Large intestine (tissue), 3 donors: ENCODE measurements around the gene DHFR2. TPM values are rescaled to one million over a fixed set of nuclear protein-coding genes. Genes with fewer than 3 reads are reported as not detected.

Experiments used
- DNase-seq, 2 donors: peaks; one replicate each; pipeline versions ENCODE4 v3.0.0 to v3.0.0-alpha.2; 2013
- H3K27ac ChIP-seq: one replicate; pipeline ENCODE4 v1.5.1; 2013; ENCODE audit warnings: low read length
- H3K27me3 ChIP-seq: 2 replicates; pipeline ENCODE4 v1.6.1; 2013; ENCODE audit warnings: low read length; ENCODE audit not compliant: control insufficient read depth, insufficient read depth
- H3K36me3 ChIP-seq: 2 replicates; pipeline ENCODE4 v1.6.1; 2013; ENCODE audit warnings: low read length; ENCODE audit not compliant: control insufficient read depth, insufficient read depth
- H3K4me1 ChIP-seq: one replicate; pipeline ENCODE4 v1.6.1; 2013; ENCODE audit warnings: low read length; ENCODE audit not compliant: control insufficient read depth, insufficient read depth
- H3K4me3 ChIP-seq: one replicate; pipeline ENCODE4 v1.5.1; 2013; ENCODE audit warnings: low read length
- H3K9me3 ChIP-seq: one replicate; pipeline ENCODE4 v1.6.1; 2013; ENCODE audit warnings: mild to moderate bottlenecking, low read depth, low read length, moderate library complexity; ENCODE audit not compliant: control insufficient read depth
- WGBS: methylation state at CpG from one replicate; pipeline ENCODE4 v1.1.5; 2013; ENCODE audit warnings: low lambda C conversion rate; ENCODE audit not compliant: insufficient coverage; 5-methylcytosine and 5-hydroxymethylcytosine counted together
- polyA plus RNA-seq: library from polyadenylated mRNA; unstranded; fragments of 120-200 nt; gene quantifications from one replicate; pipeline ENCODE4 v1.2.1, GENCODE V29; 2013

Gene DHFR2
- polyA plus RNA-seq, 1 donor: 5.6 TPM

DNA sequence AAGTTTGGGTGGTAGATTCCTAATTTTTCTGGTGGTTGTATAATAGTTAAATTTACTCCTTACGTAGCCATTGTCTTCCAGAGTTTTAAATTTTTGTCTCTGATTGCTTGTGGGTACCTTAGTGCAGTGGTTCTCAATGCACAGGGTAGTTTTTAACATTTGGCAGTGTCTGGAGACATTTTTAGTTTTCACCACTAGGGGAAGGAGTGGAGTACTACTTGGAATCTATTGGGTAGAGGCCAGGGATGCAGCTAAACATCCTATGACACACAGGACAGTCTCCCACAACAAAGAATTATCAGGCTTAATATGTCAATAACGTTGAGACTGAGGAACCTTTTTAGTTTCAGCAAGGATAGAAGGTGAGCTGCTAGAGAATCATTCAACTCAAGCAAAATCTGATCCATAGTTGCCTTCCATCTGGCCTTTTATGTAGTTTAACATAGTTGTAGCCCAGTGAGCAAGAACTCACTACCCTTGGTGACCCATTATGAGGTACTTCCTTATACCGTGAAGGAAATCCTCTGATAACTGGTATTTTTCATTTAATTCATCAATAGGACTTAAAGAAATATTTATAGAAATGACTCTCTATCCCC, 25.7 kb downstream of the DHFR2 start:
- no peaks in the 10 kb centered on the region for H3K9me3 ChIP-seq
- WGBS: no CpG with 5 or more reads among the region's 3 CpGs

DNA sequence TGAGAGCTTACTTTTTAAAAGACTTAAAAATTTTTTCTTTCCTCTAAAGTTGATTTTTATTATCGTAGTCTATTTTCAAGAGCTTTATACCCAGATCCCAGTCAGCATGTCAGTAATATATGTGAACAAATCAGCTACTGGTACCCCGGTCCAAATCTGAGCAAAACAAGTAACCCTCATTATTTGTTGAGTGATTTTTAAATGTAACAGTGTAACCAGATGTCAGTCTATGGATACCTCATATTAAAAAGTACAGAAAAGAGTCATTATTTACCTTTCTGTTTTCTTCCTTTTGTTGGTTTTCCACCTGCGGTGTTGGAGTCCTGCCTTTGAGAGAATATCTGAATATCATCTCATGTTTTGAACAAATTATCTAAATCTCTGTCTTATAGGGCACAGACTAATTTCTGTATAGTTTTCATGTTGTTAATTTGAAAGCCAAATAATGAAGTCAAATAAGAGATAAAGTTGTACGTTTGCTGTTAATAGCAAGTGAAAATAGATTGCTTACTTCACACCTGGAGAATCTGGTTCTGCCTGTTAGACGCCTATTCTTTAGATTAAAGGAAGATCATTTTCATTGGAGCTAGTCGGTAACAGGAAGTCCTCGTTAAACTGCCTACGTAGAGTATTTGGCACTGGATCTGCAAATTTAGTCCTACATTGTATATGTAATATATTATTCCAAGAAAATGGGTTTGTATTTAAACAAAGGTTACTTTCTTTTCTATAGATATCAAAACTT, 34.5 kb downstream of the DHFR2 start, which contains the start of gene STX19:
Gene STX19, minus strand, starts transcription at position 505 of the 745 bp plus-strand sequence. CDS start 13,328 bp downstream, outside the sequence.
- Histone ChIP-seq H3K27me3 (no peaks in the 10 kb centered on the region), H3K4me3 (no peak within 1 kb of the TSS), H3K4me1 (no peaks in the 10 kb centered on the region), H3K27ac (no peak within 1 kb of the TSS), H3K9me3 (no peaks in the 10 kb centered on the region), H3K36me3 (no peaks in the 10 kb centered on the region)
- DNase-seq: peak; percentile 4 to 58
- 74% methylated on average over 4 of the region's 8 CpGs for WGBS

More for the DNA sequence above, 25.7 kb downstream of the DHFR2 start:
- Histone ChIP-seq H3K4me3 (no peak overlapping the region), H3K27me3 (no peaks in the 10 kb centered on the region), H3K4me1 (no peaks in the 10 kb centered on the region), H3K36me3 (no peaks in the 10 kb centered on the region), H3K27ac (no peak overlapping the region)
- no peak for DNase-seq

DNA sequence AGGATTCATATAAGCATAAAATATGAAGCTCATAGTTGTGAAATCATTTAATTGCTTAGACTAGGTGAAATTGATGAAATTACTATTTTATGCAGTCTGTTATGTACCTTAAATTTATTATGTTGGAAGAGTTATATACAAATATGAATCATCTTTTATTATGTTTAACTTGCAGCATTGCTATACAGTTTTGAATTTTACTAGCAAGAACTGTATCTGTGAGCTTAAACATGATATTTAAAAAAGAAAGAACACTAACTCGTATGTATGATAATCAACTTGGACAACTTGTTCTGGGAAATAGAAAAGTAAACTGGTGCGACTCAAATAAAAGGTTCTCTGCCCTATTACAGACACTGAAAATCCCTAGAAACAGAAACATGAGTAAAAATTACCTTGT, 36.1 kb downstream of the DHFR2 start:
- Histone ChIP-seq H3K27me3 (no peaks in the 10 kb centered on the region), H3K9me3 (no peaks in the 10 kb centered on the region), H3K4me1 (no peaks in the 10 kb centered on the region), H3K27ac (no peak overlapping the region), H3K36me3 (no peaks in the 10 kb centered on the region), H3K4me3 (no peak overlapping the region)
- WGBS: 100% methylated on average over 1 of the region's 2 CpGs
- no peak for DNase-seq

DNA sequence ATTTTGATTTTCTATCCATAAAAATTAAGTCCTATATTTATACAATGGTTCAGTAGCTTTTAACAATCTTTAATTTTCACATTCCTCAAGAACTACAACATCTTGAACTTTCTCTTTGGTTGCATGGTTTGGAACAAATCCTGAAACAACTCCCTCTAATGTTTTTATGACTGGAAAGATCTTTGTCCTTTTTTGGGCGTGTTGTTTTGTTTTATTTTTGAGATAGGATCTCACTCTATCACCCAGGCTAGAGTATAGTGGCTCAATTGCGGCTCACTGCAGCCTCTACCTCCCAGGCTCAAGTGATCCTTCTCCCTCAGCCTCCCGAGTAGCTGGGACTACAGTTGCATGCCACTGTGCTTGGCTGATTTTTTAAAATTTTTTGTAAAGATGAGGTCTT, 38.3 kb downstream of the DHFR2 start:
- Histone ChIP-seq H3K36me3 (no peaks in the 10 kb centered on the region), H3K27me3 (no peaks in the 10 kb centered on the region), H3K27ac (no peak overlapping the region), H3K4me3 (no peak overlapping the region), H3K9me3 (no peaks in the 10 kb centered on the region), H3K4me1 (no peaks in the 10 kb centered on the region)
- DNase-seq: no peak
- no CpG with 5 or more reads among the region's 3 CpGs for WGBS

DNA sequence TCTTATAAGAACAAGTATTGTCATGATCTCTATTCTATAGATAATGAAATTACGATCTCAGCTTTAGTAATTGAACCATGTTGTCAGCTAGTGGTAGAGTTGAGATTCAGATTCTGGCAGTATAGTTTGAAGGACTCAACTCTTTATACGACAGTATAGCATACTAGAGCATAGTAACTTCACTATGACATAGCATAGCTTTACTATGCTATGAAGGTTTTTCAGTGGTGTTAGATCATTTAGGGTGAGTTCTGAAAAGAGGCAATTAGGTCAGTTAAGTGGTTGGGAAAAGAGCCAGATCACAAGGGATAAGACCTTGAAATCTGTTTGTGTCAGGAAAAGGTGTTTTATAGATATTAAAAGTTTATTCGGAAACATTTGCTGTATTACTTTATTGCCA, 42.4 kb downstream of the DHFR2 start:
- Histone ChIP-seq H3K27me3 (no peaks in the 10 kb centered on the region), H3K36me3 (no peaks in the 10 kb centered on the region), H3K4me3 (no peak overlapping the region), H3K9me3 (no peaks in the 10 kb centered on the region), H3K27ac (no peak overlapping the region), H3K4me1 (no peaks in the 10 kb centered on the region)
- DNase-seq: no peak
- WGBS: 100% methylated on average over 1 of the region's 3 CpGs

DNA sequence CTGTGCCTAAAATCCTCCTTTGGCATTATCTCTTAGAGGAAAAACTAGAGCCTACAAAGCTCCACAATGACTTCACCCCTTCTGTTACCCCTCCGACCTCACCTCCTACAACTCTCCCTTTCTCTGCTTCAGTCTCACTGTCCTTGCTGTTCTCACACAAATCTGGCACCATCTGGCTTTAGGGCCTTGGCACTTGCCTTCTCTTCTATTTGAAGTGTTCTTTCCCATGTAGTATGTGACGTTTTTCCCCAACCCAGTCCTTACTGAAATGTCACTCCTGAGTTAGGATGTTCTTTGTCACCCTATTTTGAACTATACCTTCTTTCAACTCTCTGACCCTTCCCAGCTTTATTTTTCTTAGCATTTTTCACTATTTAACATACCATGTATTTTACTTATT, 43.1 kb downstream of the DHFR2 start:
- Histone ChIP-seq H3K4me3 (no peak overlapping the region), H3K9me3 (no peaks in the 10 kb centered on the region), H3K27me3 (no peaks in the 10 kb centered on the region), H3K36me3 (no peaks in the 10 kb centered on the region), H3K4me1 (no peaks in the 10 kb centered on the region), H3K27ac (no peak overlapping the region)
- WGBS: 100% methylated on average over 1 of the region's 2 CpGs
- DNase-seq: no peak

DNA sequence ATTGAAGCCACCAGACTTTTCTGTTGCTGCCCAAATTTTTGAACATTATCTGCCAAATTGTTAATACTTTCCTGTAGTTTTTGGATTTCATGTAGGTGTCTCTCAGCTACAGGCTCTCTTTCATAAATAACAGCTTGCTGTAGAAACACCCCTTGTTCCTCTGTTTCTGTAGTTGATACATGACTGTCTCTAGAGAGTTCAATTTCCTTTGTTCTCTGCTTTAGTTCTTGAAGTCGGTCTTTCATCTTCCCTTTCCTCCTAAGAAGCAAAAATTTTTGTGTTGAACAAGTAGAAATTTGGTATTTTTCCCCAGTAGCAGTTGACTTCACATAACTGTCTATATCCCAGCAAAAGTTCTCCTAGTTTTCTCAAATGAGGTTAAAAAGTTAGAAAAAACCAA, 47.7 kb downstream of the DHFR2 start:
- H3K4me3 ChIP-seq: no peak overlapping the region
- WGBS: 100% methylated on average over 1 of the region's 1 CpG
- H3K27ac ChIP-seq: no peak overlapping the region
- H3K36me3 ChIP-seq: no peaks in the 10 kb centered on the region
- no peaks in the 10 kb centered on the region for H3K4me1 ChIP-seq
- DNase-seq: no peak
- no peaks in the 10 kb centered on the region for H3K27me3 ChIP-seq
- H3K9me3 ChIP-seq: no peaks in the 10 kb centered on the region

DNA sequence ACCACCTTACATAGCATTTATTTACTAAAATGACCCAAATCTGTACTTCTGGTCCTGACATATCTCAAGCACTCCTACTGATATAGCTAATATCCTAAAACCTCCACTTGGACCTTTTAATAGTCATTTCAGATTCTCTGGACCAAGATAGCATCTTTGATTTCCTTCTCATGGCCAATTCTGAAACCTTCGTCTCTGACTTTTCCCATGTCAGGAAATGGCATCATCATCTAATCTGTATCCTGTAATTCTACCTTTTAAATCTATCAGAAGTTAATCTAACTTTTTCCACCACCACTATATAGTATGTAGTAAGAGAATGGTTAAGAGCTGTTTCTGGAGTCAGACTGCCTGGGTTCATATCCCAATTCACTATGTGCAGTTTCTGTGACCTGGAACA, 50.5 kb downstream of the DHFR2 start:
- no peak overlapping the region for H3K27ac ChIP-seq
- DNase-seq: no peak
- 83% methylated on average over 1 of the region's 1 CpG for WGBS
- H3K4me3 ChIP-seq: no peak overlapping the region
- no peaks in the 10 kb centered on the region for H3K4me1 ChIP-seq
- no peaks in the 10 kb centered on the region for H3K9me3 ChIP-seq
- H3K27me3 ChIP-seq: no peaks in the 10 kb centered on the region
- no peaks in the 10 kb centered on the region for H3K36me3 ChIP-seq

DNA sequence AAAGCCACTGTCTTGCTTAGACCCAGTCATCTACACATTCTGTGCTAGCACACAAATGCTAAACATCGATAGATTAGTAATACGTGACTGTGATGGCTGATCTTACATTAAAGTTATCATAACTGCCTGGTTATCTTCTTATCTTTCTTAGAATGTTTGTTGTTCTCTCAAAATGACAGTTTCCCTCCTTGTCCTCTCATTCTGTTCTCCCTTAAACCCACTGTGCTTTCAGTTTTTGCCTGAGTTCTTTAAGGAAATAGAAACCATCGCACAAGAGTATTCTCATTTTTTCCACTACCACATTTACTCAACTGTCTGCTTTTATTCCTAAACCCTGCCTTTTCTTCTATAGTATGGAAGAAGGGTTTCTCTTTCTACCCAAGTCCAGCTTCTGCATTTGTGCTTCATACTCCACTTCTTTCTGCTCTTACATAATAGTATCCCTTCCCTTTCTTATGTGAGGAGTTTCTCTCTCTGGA, 51.4 kb downstream of the DHFR2 start:
- DNase-seq: no peak
- Histone ChIP-seq H3K36me3 (no peaks in the 10 kb centered on the region), H3K4me1 (no peaks in the 10 kb centered on the region), H3K27ac (no peak overlapping the region), H3K9me3 (no peaks in the 10 kb centered on the region), H3K27me3 (no peaks in the 10 kb centered on the region), H3K4me3 (no peak overlapping the region)
- 72% methylated on average over 2 of the region's 3 CpGs for WGBS

DNA sequence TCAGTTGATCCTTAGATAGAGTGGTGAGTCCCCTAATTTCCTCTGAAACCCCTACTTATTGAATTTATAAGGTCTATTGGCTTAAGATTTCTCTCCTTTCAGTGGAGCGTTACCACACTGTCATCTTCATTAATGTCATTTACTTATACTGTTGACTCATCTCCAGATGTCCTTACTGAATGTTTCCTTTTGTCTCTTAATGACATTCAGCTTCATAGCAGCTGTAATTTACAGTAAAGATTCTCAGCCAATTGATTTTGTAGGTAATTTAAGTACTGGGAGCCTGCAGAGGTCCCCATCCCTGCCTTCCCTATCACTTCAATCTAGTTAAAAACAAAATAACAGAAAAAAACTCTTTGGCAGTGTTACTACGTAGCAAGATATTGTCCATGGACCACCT, 53.1 kb downstream of the DHFR2 start:
- H3K9me3 ChIP-seq: no peaks in the 10 kb centered on the region
- H3K27ac ChIP-seq: no peak overlapping the region
- no peaks in the 10 kb centered on the region for H3K36me3 ChIP-seq
- WGBS: 100% methylated on average over 1 of the region's 2 CpGs
- H3K4me1 ChIP-seq: no peaks in the 10 kb centered on the region
- no peak for DNase-seq
- no peak overlapping the region for H3K4me3 ChIP-seq
- no peaks in the 10 kb centered on the region for H3K27me3 ChIP-seq
